Natural killer cell (primary cell): ENCODE data around the gene PREP. TPM values are rescaled to one million over a fixed set of nuclear protein-coding genes. Genes with fewer than 3 reads are reported as not detected.

ENCODE experiments used
- total RNA-seq, 4 donors: library from RNA; stranded (reverse); fragments of 120-200 nt in 1 of 4; gene quantifications; one replicate each; pipeline versions ENCODE4 v1.2.3 to v1.2.4, GENCODE V29; 2013 to 2022

Gene PREP
- total RNA-seq, 3 donors from 2014 or later (not counting 1 experiment from before 2014, with no cell fraction given) = 30.0 to 42.9 (median 37.1) TPM

Other genes with a start within 250 kb of the PREP start
- not detected for gene POPDC3, start 223.1 kb downstream of the PREP start, total RNA-seq